Ishikawa (cell line): ENCODE measurements around the gene RPS29.

Experiments
- CEBPB ChIP-seq: IDR thresholded peaks from 2 replicates; pipeline ENCODE4 v1.6.1; 2012
- CREB1 ChIP-seq: IDR thresholded peaks from 2 replicates; pipeline ENCODE4 v1.6.1; 2012; ENCODE audit warnings: low read depth
- EGR1 ChIP-seq: IDR thresholded peaks from 2 replicates; pipeline ENCODE4 v1.6.1; 2012
- EP300 ChIP-seq: IDR thresholded peaks from 2 replicates; pipeline ENCODE4 v1.6.1; 2012; ENCODE audit warnings: borderline replicate concordance
- FOXM1 ChIP-seq: IDR thresholded peaks from 2 replicates; pipeline ENCODE4 v1.6.1; 2012; ENCODE audit warnings: low read depth, borderline replicate concordance
- MAX ChIP-seq: IDR thresholded peaks from 2 replicates; pipeline ENCODE4 v1.6.1; 2012
- NFIC ChIP-seq: IDR thresholded peaks from 2 replicates; pipeline ENCODE4 v1.6.1; 2012
- RAD21 ChIP-seq: IDR thresholded peaks from 2 replicates; pipeline ENCODE4 v1.6.1; 2012; ENCODE audit warnings: low read depth
- TAF1 ChIP-seq: IDR thresholded peaks from 2 replicates; pipeline ENCODE4 v1.6.1; 2012; ENCODE audit warnings: low read depth, mild to moderate bottlenecking
- TEAD4 ChIP-seq: IDR thresholded peaks from 2 replicates; pipeline ENCODE4 v1.6.1; 2012
- ZBTB7A ChIP-seq: IDR thresholded peaks from 2 replicates; pipeline ENCODE4 v1.6.1; 2012; ENCODE audit warnings: low read depth
- TF ChIP-seq, protein P1 (sequence below): IDR thresholded peaks from 2 replicates; pipeline ENCODE4 v1.6.1; 2012; ENCODE audit warnings: low read depth, mild to moderate bottlenecking

- TF ChIP-seq EP300, result no peak
- TF ChIP-seq ZBTB7A, result no peak
- no peak for TF ChIP-seq FOXM1
- no peak for TF ChIP-seq CREB1
- TF ChIP-seq MAX, result no peak
- no peak for TF ChIP-seq RAD21
- TF ChIP-seq TEAD4, result no peak
- TF ChIP-seq TAF1, result no peak
- TF ChIP-seq EGR1, result no peak
- no peak for TF ChIP-seq CEBPB
- TF ChIP-seq, protein P1, sequence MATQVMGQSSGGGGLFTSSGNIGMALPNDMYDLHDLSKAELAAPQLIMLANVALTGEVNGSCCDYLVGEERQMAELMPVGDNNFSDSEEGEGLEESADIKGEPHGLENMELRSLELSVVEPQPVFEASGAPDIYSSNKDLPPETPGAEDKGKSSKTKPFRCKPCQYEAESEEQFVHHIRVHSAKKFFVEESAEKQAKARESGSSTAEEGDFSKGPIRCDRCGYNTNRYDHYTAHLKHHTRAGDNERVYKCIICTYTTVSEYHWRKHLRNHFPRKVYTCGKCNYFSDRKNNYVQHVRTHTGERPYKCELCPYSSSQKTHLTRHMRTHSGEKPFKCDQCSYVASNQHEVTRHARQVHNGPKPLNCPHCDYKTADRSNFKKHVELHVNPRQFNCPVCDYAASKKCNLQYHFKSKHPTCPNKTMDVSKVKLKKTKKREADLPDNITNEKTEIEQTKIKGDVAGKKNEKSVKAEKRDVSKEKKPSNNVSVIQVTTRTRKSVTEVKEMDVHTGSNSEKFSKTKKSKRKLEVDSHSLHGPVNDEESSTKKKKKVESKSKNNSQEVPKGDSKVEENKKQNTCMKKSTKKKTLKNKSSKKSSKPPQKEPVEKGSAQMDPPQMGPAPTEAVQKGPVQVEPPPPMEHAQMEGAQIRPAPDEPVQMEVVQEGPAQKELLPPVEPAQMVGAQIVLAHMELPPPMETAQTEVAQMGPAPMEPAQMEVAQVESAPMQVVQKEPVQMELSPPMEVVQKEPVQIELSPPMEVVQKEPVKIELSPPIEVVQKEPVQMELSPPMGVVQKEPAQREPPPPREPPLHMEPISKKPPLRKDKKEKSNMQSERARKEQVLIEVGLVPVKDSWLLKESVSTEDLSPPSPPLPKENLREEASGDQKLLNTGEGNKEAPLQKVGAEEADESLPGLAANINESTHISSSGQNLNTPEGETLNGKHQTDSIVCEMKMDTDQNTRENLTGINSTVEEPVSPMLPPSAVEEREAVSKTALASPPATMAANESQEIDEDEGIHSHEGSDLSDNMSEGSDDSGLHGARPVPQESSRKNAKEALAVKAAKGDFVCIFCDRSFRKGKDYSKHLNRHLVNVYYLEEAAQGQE, result no peak
- TF ChIP-seq NFIC, result no peak
These were observed 37.2 kb upstream of the RPS29 start for GRCh38 chr14:49623387-49623786.
